CD14-positive monocyte (primary cell): Measurements from ENCODE around the gene KCNMA1. TPM values are rescaled to one million over a fixed set of nuclear protein-coding genes. Genes with fewer than 3 reads are reported as not detected.

Experiments used
- DNase-seq, 3 donors: peaks; one replicate each; pipeline ENCODE4 v3.0.0-alpha.2; 2011 to 2022
- H2AFZ ChIP-seq: 2 replicates; pipeline ENCODE4 v1.6.0; 2012; ENCODE audit warnings: mild to moderate bottlenecking, low read depth, low read length, inconsistent platforms; ENCODE audit not compliant: insufficient read depth, poor library complexity, severe bottlenecking
- H3K27ac ChIP-seq, 2 donors: 1 replicate in 1 of 2; 2 replicates in 1 of 2; pipeline ENCODE4 v1.5.1; 2012 to 2013; ENCODE audit warnings: low read length in 2 of 2, control low read depth in 1 of 2, inconsistent platforms in 1 of 2, low read depth in 1 of 2, mild to moderate bottlenecking in 1 of 2
- H3K27me3 ChIP-seq, 2 donors: one replicate each; pipeline versions ENCODE4 v1.6.0 to v1.6.1; 2011 to 2013; ENCODE audit warnings: low read length in 2 of 2; ENCODE audit not compliant: control insufficient read depth in 2 of 2, insufficient read depth in 2 of 2
- H3K36me3 ChIP-seq, 2 donors: replicated peaks in 1 of 2; 1 replicate in 1 of 2; 2 replicates in 1 of 2; pipeline versions ENCODE4 v1.5.1 to v1.6.1; 2012 to 2013; ENCODE audit warnings: low read length in 2 of 2, control low read depth in 1 of 2, inconsistent platforms in 1 of 2, mild to moderate bottlenecking in 1 of 2; ENCODE audit not compliant: insufficient read depth in 2 of 2, control insufficient read depth in 1 of 2
- H3K4me1 ChIP-seq, 2 donors: 1 replicate in 1 of 2; 2 replicates in 1 of 2; pipeline versions ENCODE4 v1.5.1 to v1.6.1; 2012 to 2013; ENCODE audit warnings: low read length in 2 of 2, control low read depth in 1 of 2, inconsistent platforms in 1 of 2, mild to moderate bottlenecking in 1 of 2, moderate library complexity in 1 of 2; ENCODE audit not compliant: insufficient read depth in 2 of 2, control insufficient read depth in 1 of 2
- H3K4me2 ChIP-seq: replicated peaks from 2 replicates; pipeline ENCODE3; 2012; ENCODE audit warnings: low read length, moderate library complexity, mild to moderate bottlenecking; ENCODE audit not compliant: poor library complexity, severe bottlenecking; ENCODE audit errors: extremely low read depth
- H3K4me3 ChIP-seq, 3 experiments: fragments of 200-600 bp in 1 of 3; sonication (generic) in 1 of 3; replicated peaks in 1 of 3; 1 replicate in 2 of 3; 2 replicates in 1 of 3; pipeline ENCODE4 v1.5.1; 2011 to 2013; ENCODE audit warnings: low read length in 3 of 3, mild to moderate bottlenecking in 3 of 3, control low read depth in 2 of 3, low read depth in 2 of 3, inconsistent platforms in 1 of 3, moderate library complexity in 1 of 3
- H3K79me2 ChIP-seq: 2 replicates; pipeline ENCODE4 v1.6.0; 2012; ENCODE audit warnings: mild to moderate bottlenecking, control low read depth, inconsistent platforms, low read length, moderate library complexity; ENCODE audit not compliant: insufficient read depth
- H3K9ac ChIP-seq: 2 replicates; pipeline ENCODE4 v1.6.0; 2017; ENCODE audit warnings: low read length, mild to moderate bottlenecking; ENCODE audit not compliant: insufficient read depth, poor library complexity, severe bottlenecking
- H3K9me3 ChIP-seq, 2 donors: replicated peaks in 1 of 2; 1 replicate in 1 of 2; 2 replicates in 1 of 2; pipeline versions ENCODE4 v1.5.1 to v1.6.1; 2012 to 2013; ENCODE audit warnings: low read length in 2 of 2, control low read depth in 1 of 2; ENCODE audit not compliant: control insufficient read depth in 1 of 2, insufficient read depth in 1 of 2
- H4K20me1 ChIP-seq: 2 replicates; pipeline ENCODE4 v1.6.0; 2012; ENCODE audit warnings: mild to moderate bottlenecking, low read length, control low read depth, moderate library complexity; ENCODE audit not compliant: insufficient read depth
- H3K27ac Mint-ChIP-seq, 7 donors: one replicate each; pipeline ENCODE4 v1.8.0; 2020; ENCODE audit warnings: mild to moderate bottlenecking in 7 of 7, mixed read lengths in 7 of 7, moderate library complexity in 6 of 7, inconsistent platforms in 2 of 7
- H3K27me3 Mint-ChIP-seq, 3 donors: one replicate each; pipeline ENCODE4 v1.8.0; 2021 to 2022; ENCODE audit warnings: low read depth in 3 of 3, mild to moderate bottlenecking in 3 of 3, mixed read lengths in 3 of 3, moderate library complexity in 3 of 3, inconsistent platforms in 1 of 3
- H3K36me3 Mint-ChIP-seq, 2 donors: one replicate each; pipeline ENCODE4 v1.8.0; 2020; ENCODE audit warnings: mixed read lengths in 2 of 2, inconsistent platforms in 1 of 2, mild to moderate bottlenecking in 1 of 2
- H3K4me1 Mint-ChIP-seq: one replicate; pipeline ENCODE4 v1.8.0; 2020; ENCODE audit warnings: mild to moderate bottlenecking, mixed read lengths
- H3K4me3 Mint-ChIP-seq, 2 donors: one replicate each; pipeline ENCODE4 v1.8.0; 2020; ENCODE audit warnings: mild to moderate bottlenecking in 2 of 2, mixed read lengths in 2 of 2, moderate library complexity in 1 of 2
- H3K9me3 Mint-ChIP-seq, 7 donors: one replicate each; pipeline ENCODE4 v1.8.0; 2020 to 2022; ENCODE audit warnings: mixed read lengths in 7 of 7, mild to moderate bottlenecking in 6 of 7, moderate library complexity in 6 of 7, inconsistent platforms in 2 of 7
- WGBS: methylation state at CpG from one replicate; pipeline ENCODE4 v1.1.5; 2013; ENCODE audit warnings: missing lambda C conversion rate; ENCODE audit not compliant: insufficient coverage; 5-methylcytosine and 5-hydroxymethylcytosine counted together
- intact Hi-C, 2 donors: fragments of 100-400 bp; cut with micrococcal nuclease; formaldehyde crosslinking; loops; one replicate each; pipeline versions ENCODE4 v1.15.0 to v1.15.1; 2023
- polyA plus RNA-seq, 3 donors: library from polyadenylated mRNA; depleted of rRNA in 1 of 3; unstranded in 2 of 3; stranded (reverse) in 1 of 3; fragments of 300-500 nt in 2 of 3; fragments of >200 nt in 1 of 3; fragmentation: Illumina TruSeq in 2 of 3; gene quantifications; 1 replicate in 2 of 3; 2 replicates in 1 of 3; pipeline ENCODE4 v1.2.3, GENCODE V29; 2012 to 2021
- TF ChIP-seq, protein P1 (sequence below): fragments of 200-600 bp; IDR thresholded peaks from one replicate; pipeline ENCODE4 v1.8.0; 2022; ENCODE audit warnings: antibody characterized with exemption, mild to moderate bottlenecking

KCNMA1 gene
- polyA plus RNA-seq, 3 donors, result 0.11 to 1.0 TPM; not detected in 1

GRCh38 chr10:77135555-77135954 lies 502.1 kb downstream of the KCNMA1 start:
- H3K27ac Mint-ChIP-seq, result no peak overlapping the region
- intact Hi-C loops, result no loop called here
- H3K9me3 Mint-ChIP-seq, result no peaks in the 10 kb centered on the region
- no peak overlapping the region for H3K9ac ChIP-seq
- H3K27ac ChIP-seq, result no peak overlapping the region
- no peak overlapping the region for H3K4me3 ChIP-seq
- TF ChIP-seq, protein P1, sequence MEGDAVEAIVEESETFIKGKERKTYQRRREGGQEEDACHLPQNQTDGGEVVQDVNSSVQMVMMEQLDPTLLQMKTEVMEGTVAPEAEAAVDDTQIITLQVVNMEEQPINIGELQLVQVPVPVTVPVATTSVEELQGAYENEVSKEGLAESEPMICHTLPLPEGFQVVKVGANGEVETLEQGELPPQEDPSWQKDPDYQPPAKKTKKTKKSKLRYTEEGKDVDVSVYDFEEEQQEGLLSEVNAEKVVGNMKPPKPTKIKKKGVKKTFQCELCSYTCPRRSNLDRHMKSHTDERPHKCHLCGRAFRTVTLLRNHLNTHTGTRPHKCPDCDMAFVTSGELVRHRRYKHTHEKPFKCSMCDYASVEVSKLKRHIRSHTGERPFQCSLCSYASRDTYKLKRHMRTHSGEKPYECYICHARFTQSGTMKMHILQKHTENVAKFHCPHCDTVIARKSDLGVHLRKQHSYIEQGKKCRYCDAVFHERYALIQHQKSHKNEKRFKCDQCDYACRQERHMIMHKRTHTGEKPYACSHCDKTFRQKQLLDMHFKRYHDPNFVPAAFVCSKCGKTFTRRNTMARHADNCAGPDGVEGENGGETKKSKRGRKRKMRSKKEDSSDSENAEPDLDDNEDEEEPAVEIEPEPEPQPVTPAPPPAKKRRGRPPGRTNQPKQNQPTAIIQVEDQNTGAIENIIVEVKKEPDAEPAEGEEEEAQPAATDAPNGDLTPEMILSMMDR, result no peak
- no peaks in the 10 kb centered on the region for H3K9me3 ChIP-seq
- H3K4me3 Mint-ChIP-seq, result no peak overlapping the region
- no CpG with 5 or more reads among the region's 3 CpGs for WGBS
- no peaks in the 10 kb centered on the region for H3K4me1 Mint-ChIP-seq
- peaks cover 0 to 3% of the 10 kb centered on the region in 2 donors for H3K27me3 ChIP-seq
- no peaks in the 10 kb centered on the region for H3K79me2 ChIP-seq
- H3K36me3 Mint-ChIP-seq, result no peaks in the 10 kb centered on the region
- no peaks in the 10 kb centered on the region for H3K36me3 ChIP-seq
- no peak overlapping the region for H3K4me2 ChIP-seq
- H4K20me1 ChIP-seq, result no peaks in the 10 kb centered on the region
- no peak for DNase-seq
- peaks cover 1 to 27% (median 2%) of the 10 kb centered on the region in 3 donors for H3K27me3 Mint-ChIP-seq
- H2AFZ ChIP-seq, result no peak overlapping the region
- no peaks in the 10 kb centered on the region for H3K4me1 ChIP-seq

GRCh38 chr10:77131214-77131613 lies 506.4 kb downstream of the KCNMA1 start:
- TF ChIP-seq, protein P1, result no peak
- Histone ChIP-seq H3K4me1 (no peaks in the 10 kb centered on the region), H3K27me3 (peaks cover 0 to 2% of the 10 kb centered on the region in 2 donors), H2AFZ (no peak overlapping the region), H3K9ac (no peak overlapping the region), H4K20me1 (no peaks in the 10 kb centered on the region), H3K4me2 (no peak overlapping the region), H3K9me3 (no peaks in the 10 kb centered on the region), H3K27ac (no peak overlapping the region), H3K4me3 (no peak overlapping the region), H3K79me2 (no peaks in the 10 kb centered on the region), H3K36me3 (no peaks in the 10 kb centered on the region)
- DNase-seq, result no peak
- Mint-ChIP-seq H3K9me3 (no peaks in the 10 kb centered on the region), H3K27ac (no peak overlapping the region), H3K27me3 (peaks cover 3 to 10% (median 6%) of the 10 kb centered on the region in 3 donors), H3K4me3 (no peak overlapping the region), H3K4me1 (no peaks in the 10 kb centered on the region), H3K36me3 (no peaks in the 10 kb centered on the region)
- 100% methylated on average over 2 of the region's 3 CpGs for WGBS
- intact Hi-C loops, result no loop called here
